HG02885 (cell line): ENCODE results near the gene RANGAP1.
"Not testable (repeated sequence)": the region's sequence is repeated elsewhere in the genome, so short reads cannot be mapped to it uniquely, and the experiment has no call there.

Source experiments
- ATAC-seq: cut with Tn5 transposase; IDR thresholded peaks from one replicate; pipeline ENCODE4 v1.9.1; 2021; ENCODE audit warnings: mild to moderate bottlenecking; ENCODE audit not compliant: unreplicated experiment, poor library complexity

RANGAP1 gene

DNA sequence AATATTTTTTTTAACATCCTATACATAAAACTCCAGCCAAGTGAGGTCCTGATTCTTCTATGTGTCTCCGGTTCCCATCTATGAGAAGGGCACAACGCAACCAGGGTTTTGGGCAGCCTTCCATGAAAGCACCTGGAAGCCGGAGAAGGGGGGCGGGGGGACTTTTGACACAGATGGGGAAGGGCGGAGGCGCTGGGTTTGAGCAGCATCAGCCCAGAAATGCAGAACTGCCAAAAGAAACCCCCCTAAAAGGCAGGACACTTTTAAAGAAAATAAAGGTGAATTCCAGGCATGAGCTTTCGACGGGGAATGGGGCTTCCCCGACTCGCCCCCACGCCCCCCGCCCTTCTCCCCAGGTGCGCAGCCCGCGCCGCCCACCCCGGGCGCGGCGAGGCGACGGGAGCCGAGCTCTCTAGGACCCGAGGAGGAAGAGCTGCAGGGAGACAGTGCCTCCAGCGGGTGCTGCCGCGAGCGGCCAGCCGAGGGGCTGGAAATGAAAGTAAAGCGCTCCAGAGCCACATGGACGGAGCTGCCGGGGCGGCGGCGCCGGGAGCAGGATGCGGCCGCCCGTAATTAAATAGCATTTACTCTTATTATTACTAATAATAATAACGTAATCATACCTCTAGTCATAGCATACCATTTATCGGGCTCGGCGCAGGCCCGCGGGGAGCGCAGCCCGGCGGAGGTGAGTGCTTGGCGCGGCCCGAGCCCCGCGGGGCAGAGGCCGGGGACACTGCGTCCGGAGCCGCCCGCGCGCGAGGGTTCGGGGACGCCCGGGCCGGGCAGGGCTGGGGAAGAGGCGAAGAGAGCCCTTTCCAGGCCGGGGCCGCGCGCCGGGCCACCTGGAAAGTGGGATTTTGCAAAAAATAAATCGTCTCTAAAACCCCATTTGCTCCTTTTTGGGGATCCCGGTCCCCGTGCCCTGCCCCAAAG is 15.4 kb upstream of the RANGAP1 start, which contains the start of gene ZC3H7B:
Gene ZC3H7B, plus strand, starts transcription at position 441 of the 936 bp plus-strand sequence. CDS start 19,136 bp downstream, outside the sequence.
- ATAC-seq, result peak; percentile 83

DNA sequence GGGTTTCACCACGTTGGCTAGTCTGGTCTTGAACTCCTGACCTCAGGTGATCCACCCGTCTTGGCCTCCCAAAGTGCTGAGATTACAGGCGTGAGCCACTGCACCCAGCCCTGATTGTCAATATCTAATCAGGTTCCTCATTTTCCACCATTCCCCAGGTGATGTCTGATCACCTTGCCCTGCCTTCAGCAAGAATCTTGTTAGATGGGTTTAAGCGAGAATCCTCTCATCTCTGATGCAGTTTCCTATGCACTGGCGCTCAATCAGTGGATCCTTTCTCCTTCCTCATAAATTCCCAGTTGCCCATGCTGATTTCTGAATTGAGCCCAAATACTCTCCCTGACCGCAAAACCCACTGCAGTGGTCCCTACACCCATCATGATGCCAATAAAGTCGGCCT is 14.7 kb upstream of the RANGAP1 start:
- no peak for ATAC-seq

DNA sequence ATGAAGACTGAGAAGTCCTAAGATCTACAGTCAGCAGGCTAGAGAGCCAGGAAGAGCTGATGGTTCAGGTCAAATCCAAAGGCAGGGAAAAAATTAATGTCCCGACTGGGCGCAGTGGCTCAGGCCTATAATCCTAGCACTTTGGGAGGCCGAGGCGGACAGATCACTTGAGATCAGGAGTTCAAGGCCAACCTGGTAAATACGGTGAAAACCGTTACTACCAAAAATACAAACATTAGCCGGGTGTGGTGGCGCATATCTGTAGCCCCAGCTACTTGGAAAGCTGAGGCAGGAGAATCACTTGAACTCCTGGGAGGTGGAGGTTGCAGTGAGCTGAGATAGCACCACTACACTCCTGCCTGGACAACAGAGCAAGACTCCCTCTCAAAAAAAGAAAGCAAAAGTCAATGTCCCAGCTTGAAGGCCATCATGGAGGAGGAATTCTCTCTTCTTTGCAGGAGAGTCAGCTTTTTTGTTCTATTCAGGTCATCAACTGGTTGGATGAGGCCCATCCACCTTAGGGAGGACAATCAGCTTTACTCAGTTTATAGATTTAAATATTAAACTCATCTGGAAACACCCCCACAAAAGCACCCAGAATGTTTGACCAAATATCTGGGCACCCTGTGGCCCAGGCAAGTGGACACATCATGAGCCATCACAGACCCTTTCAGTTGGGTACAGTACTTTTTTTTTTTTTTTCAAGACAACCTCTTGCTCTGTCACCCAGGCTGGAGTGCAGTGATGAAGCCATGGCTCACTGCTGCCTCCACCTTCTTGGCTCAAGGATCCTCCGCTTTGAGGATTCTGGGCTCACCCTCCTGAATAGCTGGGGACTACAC is 11.1 kb upstream of the RANGAP1 start:
- no peak for ATAC-seq

DNA sequence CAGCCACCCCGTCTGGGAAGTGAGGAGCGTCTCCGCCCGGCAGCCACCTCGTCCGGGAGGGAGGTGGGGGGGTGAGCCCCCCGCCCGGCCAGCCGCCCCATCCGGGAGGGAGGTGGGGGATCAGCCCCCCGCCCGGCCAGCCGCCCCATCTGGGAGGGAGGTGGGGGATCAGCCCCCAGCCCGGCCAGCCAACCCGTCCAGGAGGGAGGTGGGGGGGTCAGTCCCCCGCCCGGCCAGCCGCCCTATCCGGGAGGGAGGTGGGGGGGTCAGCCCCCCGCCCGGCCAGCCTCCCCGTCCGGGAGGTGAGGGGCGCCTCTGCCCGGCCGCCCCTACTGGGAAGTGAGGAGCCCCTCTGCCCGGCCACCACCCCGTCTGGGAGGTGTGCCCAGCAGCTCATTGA is 8.8 kb upstream of the RANGAP1 start:
- not testable (repeated sequence) for ATAC-seq

DNA sequence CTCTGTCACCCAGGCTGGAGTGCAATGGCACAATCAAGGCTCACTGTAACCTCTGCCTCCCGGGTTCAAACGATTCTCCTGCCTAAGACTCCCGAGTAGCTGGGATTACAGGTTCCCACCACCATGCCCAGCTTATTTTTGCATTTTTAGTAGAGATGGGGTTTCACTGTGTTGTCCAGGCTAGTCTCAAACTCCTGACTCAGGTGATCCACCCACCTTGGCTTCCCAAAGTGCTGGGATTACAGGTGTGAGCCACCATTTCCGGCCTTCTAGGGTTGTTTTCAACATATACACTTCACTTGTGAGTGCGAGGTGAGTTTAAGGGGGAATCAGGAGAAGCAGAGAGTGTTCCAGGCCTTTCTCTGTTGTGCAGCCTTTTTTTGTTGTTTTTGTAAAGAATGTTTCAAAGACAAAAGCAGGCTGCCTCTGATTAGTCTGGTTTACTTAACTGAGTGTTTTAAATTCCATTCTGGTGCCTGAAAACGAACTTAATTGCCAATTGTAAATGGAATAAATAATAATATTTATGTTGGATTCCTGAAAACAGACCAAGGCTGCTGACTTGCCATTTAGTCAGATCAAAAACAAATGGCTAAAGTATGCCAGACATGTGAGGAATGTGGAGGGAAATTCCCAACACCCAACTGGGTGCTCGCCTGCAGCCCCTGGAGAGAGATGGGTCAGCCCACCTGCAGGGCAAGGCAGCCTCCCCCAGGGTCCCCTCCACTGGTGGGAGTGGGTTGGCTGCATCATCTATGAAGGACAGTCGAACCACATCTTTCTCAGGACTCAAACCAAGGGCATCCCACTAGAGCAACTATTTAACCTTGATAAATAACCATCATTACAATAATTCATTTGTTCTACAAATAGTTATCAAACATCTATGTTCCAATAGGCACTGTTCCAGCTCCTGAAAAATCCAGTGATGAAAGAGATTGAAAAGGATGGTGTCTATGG is 4.6 kb upstream of the RANGAP1 start:
- no peak for ATAC-seq

DNA sequence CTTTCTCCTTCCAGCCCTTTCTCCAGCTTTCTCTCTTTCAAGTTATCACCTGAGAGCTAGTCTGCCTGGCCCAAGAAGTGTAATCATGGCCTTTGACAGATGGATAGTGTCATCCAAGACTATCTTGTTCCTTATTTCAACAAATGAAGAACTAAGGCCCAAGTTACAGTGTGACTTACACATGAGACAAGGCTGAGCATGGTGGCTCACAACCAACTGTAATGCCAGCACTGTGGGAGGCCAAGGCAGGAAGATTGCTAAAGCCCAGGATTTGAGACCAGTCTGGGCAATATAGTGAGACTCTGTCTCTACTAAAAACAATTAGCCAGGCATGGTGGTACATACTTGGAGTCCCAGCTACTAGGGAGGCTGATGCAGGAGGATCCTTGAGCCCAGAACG is 3.7 kb upstream of the RANGAP1 start:
- ATAC-seq, result no peak

DNA sequence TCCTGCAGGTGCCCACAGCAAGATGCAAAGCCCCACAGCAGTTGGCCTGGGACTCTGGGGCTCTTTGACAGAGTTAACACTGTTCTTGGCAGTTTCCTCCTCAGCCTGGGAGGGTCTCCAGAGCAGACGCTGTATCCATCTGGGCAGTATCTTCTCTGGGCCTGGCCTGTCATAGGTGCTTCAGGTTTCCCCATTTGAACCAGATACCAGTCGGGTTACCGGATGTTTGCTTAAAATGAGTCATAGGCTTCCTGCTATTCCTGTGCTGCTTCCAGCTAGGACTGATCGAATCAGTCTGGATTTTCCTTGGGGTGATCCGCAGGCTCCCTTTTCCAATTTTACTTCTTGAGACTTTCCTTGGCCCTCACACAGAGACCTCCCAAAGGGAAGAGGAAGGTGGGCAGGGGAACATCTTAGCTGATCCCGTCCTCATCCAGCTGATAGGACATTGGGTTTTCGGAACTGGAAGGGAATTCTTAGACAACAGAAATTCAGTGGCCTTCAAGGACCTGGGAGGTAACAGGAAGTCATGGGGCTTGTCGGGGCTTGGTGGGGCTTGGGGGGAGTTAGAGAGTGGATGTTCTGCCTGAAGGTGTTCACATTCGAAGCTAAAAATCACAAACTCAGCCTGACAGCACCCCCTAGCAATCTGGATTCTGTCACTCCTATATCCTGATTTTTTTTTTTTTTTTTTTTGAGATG is 2.4 kb upstream of the RANGAP1 start:
- ATAC-seq, result no peak

DNA sequence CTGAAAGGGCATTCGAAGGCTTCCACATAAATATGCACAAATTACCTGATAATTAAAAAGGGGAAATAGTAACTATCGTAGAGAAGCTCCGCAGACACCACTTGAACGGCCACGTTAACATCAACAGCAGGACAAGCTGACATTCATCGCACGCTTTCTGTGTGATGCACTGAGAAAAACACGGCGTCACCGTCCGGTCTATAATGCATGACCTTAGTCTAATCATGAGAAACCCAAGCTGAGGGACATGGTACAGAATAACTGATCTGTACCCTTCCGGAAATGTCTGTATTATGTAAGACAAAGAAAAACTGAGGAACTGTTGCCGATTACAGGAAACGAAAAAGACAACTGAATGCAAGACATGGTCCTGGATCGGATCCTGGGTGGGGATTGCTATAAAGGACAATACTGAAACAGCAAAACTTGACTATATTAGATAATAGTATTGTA is 678 bp upstream of the RANGAP1 start:
- ATAC-seq, result peak; percentile 12

DNA sequence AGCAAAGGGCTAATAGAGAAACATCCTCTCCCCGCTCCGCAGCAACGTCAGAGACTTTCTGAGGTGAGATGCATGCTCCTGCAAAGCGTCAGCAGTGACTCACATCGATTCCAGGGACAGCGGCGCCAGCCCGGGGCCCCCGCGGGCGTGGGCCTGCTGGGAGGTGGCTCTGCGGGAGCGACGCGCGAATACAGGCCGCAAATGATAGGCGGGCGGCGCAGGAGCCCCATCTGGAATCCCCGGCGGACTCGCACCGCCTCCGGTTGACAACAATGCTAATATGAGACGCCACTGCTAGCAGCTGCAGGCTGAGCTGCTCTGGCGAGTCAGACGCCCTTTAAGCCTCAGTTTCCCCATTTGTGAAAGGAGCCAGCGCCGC is 557 bp downstream of the RANGAP1 start:
- ATAC-seq, result no peak

DNA sequence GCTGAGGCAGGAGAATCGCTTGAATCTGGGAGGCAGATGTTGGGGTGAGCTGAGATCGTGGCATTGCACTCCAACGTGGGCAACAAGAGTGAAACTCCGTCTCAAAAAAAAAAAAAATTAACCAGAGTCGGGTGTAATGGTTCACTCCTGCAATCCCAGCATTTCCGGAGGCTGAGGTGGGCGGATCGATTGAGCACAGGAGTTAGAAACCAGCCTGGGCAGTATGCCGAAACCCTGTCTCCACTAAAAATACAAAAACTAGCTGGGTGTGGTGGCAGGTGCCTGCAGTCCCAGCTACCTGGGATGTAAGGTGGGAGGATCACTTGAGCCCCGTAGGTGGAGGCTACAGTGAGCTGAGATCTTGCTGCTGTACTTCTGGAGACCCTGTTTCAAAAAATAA is 1.5 kb downstream of the RANGAP1 start:
- ATAC-seq, result no peak

DNA sequence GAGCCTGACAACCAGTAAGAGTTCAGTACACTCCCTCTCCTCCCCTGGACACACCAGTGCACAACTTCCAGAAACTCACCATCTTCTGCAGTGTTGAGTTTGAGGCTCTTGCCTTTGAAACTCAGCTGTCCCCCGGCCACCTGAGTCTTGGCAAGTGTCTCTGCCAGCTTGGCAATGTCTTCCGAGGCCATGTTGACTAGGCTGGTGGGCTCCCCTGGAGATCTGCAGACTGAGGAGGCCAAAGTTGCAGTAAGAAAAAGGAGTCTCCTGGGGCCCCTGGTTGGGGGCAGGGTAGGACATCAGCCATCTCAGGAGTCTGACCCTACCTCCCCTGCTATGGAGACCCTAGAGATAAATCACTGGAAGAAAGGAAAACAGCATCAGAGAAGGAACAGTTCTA is 5.1 kb downstream of the RANGAP1 start:
- ATAC-seq, result no peak

DNA sequence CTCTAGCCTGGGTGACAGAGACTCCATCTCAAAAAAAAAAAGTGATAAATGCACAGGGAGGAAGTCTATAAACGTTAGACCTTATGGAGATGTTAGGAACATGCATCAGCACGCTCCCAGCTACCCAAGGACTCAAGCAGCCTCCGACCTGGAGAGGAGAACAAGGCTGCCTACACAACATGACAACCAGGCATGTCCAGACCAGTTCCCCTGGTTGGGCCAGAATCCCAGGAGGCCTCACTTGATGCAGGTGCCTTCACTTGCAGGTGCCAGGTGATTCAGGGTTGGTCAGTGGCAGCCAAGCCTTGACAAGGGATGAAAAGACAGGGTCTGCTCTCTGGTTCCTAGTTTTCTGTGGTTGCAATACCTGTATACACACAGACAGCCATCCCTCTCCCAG is 5.9 kb downstream of the RANGAP1 start:
- ATAC-seq, result no peak

DNA sequence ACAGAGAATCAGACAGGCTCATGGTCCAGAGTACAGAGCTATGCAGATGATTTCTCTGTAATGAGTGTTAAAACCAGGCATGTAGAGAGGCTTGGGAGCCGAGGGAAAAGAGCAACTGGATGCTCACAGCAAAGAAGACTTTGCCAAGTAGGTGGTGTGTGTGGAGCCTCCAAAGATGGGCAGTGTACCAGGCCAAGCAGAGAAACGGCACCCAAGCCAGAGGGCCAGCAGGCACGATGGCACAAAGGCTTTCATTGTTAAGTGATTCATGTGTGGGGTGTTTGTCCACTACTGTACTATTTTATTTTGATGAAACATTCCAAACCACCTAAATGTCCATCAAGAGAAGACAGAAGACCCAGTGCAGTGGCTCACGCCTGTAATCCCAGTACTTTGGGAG is 11.1 kb downstream of the RANGAP1 start:
- ATAC-seq, result no peak

DNA sequence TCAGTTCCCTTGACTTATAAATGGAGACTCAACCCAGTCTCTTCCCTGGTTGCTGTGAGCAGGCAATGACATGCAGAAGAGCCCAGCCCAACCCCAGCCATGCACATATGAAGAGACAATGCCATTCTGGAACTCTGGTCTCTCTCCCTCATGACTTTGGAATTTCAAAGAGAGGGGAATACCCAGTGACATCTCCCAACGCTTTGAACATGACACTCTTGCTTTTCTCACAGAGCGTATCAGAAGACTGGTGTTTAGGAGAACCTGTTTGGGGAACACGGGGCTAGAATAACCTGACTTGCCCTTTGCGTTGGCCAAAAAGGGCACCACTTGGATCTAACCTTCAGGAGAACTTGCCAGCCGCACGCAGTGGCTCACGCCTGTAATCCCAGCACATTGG is 12.9 kb downstream of the RANGAP1 start:
- ATAC-seq, result no peak

DNA sequence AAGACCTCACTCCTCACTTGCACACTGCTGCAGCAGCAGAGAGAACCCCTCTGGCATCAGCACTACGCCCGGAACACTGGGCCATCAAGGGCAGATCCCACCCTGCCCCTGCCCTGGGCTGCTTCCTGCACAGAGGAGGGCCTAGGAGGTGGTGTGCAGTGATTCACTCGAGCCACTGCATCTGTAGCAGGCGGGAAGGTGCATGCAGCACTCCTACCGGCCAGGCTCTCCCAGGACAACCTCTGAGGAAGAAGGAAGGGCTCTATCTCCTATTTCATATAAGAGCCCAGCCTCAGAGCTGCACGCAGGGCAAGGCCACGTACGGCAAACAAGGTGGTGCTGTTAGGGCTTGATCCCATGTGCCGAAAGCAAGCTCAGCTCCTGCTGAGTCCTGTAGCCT is 14.2 kb downstream of the RANGAP1 start:
- no peak for ATAC-seq

DNA sequence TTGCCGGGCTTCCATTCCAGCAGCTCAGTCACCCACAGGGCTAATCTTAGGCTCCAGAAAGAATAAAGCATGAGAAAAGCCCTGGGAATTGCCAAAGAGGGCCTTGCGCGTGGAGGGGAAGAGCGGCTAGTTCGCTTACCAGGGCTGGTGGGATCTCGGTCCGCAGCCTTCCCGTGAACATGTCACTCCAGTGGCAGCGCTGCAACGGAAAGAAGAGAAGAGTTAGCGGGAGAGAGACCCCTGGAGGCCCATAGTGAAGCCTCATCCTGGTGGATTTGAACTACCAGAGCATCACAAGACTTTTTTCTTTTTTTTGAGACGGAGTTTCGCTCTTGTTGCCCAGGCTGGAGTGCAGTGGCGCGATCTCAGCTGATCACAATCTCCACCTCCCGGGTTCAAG is 18.0 kb downstream of the RANGAP1 start:
- no peak for ATAC-seq

DNA sequence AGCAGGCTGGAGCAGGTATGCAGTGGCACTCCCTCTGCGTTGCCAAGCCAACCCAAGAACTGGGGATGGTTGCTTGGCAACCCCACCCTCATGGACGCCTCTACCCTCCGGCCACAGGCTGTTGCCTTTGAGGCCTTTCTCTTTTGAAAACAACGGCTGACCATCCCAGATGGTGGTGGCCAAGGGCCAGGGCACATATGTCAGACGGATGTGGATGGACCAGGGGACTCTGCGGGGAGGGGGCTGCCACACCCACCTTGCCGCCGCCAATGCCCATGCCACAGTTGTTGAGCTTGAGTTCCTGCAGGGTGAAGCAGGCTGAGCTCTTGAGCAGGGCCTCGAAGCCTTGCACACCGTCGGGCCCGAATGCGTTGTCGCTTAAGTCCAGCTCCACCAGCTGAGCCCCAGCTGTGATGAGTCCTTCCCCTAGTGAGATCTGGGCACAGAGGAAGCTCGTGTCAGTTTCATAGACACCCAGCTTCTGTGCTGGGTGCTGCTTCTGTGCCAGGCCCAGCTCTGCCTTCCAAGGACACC is 21.5 kb downstream of the RANGAP1 start:
- no peak for ATAC-seq

DNA sequence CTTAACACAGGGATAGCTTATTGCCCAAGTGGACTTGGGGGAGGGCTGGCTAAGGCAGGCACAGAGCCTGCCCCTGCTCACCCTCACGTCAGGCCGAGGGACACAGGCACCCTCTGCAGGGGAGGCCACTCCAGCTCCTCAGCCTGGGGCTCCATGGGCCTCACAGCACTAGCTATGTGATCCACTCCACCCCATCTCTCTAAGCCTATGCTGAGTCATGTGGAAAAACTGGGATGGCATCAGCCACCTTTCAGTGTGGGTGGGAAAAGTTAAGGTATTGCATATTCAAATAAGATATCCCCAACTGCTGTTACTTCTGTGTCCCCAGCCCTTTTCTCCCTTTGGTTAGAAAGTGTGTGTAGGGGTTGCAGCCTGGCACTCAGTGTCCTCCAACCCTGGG is 22.3 kb downstream of the RANGAP1 start:
- no peak for ATAC-seq

DNA sequence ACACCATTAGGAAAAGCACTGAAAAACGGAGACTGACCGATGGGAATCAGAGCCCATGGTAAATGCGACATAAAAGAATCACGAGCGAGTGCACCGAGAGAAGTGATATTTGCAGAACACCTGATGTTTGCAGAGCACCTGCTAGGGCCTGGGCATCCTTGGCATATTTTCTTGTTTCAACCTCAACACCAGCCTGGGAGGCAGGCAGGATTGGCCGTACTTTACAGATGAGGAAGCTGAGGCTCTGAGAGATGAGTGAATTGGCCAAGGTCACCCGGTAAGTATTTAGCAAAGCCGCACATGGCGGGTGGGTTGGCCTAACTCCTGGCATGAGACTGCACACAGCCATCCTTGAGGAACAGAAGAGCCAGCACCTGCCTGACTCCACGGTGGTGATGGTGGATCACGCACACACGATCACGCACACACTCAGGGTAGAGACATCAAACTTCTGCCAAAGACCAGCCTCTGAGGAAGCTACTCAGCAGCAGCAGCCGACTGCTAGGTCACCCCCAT is 23.7 kb downstream of the RANGAP1 start:
- ATAC-seq, result no peak
